HFF-Myc (cell line): ENCODE data around the gene PCBP1.

Experiments used
- DNase-seq: peaks from one replicate; pipeline ENCODE4 v3.0.0-alpha.2; 2011; ENCODE audit warnings: low read depth; ENCODE audit errors: extremely low read depth
- H3K4me3 ChIP-seq: replicated peaks from 2 replicates; pipeline ENCODE4 v1.5.1; 2011; ENCODE audit warnings: low read depth, mild to moderate bottlenecking, control low read depth, low read length
- TF ChIP-seq, protein P1 (sequence below): IDR thresholded peaks from 2 replicates; pipeline ENCODE4 v1.5.1; 2012; ENCODE audit warnings: mild to moderate bottlenecking, low read depth, low read length, control low read depth; ENCODE audit errors: missing control alignments

Gene PCBP1

DNA sequence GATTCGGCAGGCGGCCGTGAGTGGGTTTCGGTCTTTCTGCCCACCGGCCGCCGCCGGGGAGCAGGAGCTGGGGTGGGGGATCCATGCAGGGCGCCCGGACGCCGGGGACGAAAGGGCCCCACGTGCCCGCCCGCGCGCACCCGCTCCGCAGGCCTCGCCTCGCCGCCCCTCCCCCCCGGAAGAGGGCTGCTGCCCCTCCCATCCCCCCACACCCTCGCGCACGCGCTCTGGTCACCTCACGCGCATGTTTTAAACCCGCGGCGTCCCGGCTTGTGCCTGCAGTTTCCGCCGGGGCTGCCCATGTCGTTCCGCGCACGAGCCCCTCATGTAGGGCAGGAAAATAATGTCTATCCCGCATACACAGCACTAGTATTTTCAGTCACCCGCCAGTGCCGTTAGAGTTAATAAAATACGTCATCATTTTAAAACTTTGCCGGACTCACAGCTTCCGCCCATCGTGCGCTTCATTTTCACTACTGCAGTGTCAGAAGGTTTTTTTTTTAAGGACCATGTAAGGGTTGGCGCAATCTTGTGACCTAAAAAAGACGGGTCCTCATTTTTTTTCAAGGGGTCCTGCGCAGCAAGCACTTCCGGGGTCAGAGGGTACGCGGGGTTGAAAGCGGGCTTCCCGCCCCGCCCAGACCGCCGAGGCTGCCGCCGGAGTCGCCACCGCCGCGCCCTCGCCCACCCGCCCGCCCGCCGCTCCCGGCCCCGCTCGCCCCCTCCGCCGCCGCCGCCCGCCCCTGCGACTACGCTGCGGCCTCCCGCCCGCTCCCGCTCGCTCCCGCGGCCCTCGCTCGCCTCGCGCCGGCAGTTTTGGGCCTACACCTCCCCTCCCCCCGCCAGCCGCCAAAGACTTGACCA lies at the start of gene PCBP1:
TSS of gene PCBP1 (plus strand) at position 640 of the 864 bp plus-strand sequence. CDS start 267 bp downstream, outside the sequence.
- TF ChIP-seq, protein P1, sequence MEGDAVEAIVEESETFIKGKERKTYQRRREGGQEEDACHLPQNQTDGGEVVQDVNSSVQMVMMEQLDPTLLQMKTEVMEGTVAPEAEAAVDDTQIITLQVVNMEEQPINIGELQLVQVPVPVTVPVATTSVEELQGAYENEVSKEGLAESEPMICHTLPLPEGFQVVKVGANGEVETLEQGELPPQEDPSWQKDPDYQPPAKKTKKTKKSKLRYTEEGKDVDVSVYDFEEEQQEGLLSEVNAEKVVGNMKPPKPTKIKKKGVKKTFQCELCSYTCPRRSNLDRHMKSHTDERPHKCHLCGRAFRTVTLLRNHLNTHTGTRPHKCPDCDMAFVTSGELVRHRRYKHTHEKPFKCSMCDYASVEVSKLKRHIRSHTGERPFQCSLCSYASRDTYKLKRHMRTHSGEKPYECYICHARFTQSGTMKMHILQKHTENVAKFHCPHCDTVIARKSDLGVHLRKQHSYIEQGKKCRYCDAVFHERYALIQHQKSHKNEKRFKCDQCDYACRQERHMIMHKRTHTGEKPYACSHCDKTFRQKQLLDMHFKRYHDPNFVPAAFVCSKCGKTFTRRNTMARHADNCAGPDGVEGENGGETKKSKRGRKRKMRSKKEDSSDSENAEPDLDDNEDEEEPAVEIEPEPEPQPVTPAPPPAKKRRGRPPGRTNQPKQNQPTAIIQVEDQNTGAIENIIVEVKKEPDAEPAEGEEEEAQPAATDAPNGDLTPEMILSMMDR: no peak
- peak; percentile 82 for DNase-seq
- H3K4me3 ChIP-seq: peak within 1 kb of the TSS; percentile 96

DNA sequence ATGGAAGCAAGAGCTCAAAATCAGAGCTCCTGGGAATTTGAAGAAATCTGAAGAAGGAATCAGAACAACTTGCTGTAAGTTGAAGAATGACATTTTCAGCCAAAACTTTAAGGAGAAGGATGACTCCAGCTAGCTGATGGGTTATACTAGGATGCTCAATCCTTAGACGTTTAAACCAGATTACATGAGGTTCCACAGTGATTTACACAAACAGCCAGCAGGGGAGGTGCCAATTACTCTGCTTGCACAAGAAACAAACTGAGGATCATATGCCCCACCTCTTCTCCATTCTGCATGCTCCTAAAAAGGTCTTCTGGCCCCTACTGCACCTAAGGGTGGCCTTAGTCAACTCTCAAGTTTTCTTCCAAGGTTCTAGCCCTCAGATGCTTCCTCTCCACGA lies 47.9 kb upstream of the PCBP1 start:
- no peak overlapping the region for H3K4me3 ChIP-seq
- TF ChIP-seq, protein P1: no peak
- DNase-seq: no peak

DNA sequence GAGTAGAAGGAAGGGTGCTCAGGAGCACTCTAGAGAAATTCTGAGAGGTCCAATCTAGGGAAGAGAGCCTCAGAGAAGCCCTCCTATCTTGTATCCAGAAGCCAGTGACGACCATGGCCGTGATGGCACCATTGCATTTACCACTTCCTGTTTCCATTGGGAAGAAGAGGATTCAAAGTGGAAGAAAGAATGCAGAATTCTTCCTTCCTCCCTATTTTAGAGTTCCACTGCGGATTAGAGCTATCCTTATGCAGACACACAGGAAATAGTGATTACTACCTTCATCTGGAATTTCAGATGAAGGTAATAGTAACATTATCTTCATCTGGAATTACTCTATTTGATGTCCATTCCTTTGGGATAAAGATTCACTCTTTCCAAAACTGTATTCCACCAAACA lies 45.6 kb upstream of the PCBP1 start:
- no peak for DNase-seq
- TF ChIP-seq, protein P1: no peak
- H3K4me3 ChIP-seq: no peak overlapping the region

DNA sequence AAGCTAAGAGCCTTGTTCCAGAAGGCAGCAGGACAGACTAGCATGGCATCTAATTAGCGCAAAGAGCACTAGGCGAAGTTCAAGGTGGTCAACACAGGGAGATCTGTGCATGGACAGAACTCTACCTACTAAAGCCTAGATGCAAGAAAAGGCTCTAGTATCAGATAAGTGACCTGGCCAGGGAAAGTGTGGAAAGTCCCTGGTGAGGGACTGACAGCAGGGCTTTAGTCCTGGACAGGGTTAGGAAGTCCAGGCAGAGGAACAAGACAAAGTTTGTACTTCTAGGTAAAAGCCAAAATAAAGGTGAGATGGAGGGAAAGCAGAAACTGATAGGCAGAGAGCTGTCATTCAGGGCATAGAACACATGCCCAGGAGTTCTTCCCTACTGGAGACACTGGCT lies 45.0 kb upstream of the PCBP1 start:
- TF ChIP-seq, protein P1: no peak
- DNase-seq: no peak
- H3K4me3 ChIP-seq: no peak overlapping the region

DNA sequence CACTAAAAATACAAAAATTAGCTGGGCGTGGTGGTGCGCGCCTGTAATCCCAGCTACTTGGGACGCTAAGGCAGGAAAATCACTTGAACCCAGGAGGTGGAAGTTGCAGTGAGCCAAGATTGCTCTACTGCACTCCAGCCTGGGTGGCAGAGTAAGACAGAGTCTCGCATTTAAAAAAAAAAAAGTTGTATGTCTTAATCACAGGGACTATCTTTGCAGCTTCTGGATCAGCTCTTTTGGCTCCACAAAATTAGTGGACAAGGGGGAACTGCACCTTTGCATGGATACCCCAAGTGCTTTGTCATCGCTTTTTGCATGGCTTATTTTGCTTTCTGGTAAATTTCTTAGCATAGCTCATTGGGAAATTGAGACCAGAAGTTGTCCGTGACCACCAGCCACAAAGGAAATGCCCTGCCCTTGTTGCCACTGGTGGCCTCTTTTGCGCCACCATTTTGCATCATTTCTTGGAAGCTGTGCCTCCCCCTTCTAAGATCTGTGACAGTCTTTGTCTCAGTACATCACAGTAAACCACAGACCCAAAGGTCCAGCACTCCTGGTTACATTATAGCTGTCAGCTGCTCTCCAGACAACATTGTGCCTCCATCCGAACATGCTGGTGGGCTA lies 43.9 kb upstream of the PCBP1 start:
- DNase-seq: no peak
- H3K4me3 ChIP-seq: no peak overlapping the region
- TF ChIP-seq, protein P1: no peak

DNA sequence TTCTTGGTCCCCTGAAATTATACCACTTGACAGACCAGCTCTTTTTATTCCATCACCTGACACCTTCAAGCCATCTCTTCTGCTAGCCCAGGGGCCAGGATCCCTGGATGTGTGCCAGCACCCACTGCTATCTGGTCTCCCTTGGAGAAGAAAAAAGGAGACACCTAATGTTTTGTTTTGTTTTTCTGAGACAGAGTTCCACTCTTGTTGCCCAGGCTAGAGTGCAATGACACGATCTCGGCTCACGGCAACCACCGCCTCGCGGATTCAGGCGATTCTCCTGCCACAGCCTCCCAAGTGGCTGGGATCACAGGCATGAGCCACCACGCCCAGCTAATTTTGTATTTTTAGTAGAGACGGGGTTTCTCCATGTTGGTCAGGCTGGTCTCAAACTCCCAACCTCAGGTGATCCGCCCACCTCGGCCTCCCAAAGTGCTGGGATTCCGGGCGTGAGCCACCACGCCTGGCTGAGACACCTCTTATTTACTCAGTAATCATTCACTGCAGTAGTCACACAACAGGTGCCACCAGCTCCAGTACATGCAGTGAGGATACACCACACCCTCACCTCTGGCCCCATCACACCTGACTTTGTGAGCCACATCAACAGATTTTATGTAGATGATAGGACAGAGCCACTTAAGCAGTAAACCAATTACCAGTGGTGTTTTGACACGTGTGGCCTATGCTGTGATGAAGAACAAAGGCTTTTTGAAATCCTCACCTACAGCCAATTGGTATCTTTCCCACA lies 42.8 kb upstream of the PCBP1 start:
- H3K4me3 ChIP-seq: no peak overlapping the region
- TF ChIP-seq, protein P1: no peak
- no peak for DNase-seq
